Cardiac fibroblast (primary cell): ENCODE measurements around the gene ADARB1.

Experiments
- DNase-seq, 2 donors: peaks; one replicate each; pipeline versions ENCODE4 v3.0.0 to v3.0.0-alpha.2; 2010; ENCODE audit warnings: low read depth in 2 of 2
- H3K4me3 ChIP-seq, 2 donors: replicated peaks in 1 of 2; 1 replicate in 1 of 2; 2 replicates in 1 of 2; pipeline ENCODE4 v1.5.1; 2011; ENCODE audit warnings: low read depth in 2 of 2, low read length in 2 of 2, mild to moderate bottlenecking in 2 of 2, moderate library complexity in 1 of 2
- TF ChIP-seq, protein P1 (sequence below): IDR thresholded peaks from one replicate; pipeline ENCODE4 v1.5.1; 2011; ENCODE audit warnings: low read depth, mild to moderate bottlenecking, low read length, inconsistent platforms

ADARB1 gene

DNA sequence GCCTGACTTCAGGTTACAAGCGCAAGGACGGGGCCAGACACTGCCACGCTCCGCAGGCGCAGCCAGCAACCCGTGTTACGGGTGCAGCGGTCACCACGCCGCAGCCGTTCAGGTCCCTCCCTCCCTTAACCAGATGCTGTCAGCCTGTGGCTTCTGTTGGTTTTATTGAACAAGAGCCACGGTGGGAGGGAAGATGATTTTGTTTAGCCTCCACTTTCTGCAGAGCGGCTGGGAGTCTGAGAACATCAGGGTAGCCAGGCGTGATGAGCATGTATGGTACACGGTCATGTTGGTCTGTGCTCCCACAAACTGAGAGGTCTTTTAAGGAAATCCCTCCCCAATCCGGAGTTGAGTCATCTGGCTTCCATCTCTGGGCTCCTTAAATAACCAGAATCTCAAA lies 18.5 kb upstream of the ADARB1 start:
- no peak for DNase-seq
- TF ChIP-seq, protein P1, sequence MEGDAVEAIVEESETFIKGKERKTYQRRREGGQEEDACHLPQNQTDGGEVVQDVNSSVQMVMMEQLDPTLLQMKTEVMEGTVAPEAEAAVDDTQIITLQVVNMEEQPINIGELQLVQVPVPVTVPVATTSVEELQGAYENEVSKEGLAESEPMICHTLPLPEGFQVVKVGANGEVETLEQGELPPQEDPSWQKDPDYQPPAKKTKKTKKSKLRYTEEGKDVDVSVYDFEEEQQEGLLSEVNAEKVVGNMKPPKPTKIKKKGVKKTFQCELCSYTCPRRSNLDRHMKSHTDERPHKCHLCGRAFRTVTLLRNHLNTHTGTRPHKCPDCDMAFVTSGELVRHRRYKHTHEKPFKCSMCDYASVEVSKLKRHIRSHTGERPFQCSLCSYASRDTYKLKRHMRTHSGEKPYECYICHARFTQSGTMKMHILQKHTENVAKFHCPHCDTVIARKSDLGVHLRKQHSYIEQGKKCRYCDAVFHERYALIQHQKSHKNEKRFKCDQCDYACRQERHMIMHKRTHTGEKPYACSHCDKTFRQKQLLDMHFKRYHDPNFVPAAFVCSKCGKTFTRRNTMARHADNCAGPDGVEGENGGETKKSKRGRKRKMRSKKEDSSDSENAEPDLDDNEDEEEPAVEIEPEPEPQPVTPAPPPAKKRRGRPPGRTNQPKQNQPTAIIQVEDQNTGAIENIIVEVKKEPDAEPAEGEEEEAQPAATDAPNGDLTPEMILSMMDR, result no peak

DNA sequence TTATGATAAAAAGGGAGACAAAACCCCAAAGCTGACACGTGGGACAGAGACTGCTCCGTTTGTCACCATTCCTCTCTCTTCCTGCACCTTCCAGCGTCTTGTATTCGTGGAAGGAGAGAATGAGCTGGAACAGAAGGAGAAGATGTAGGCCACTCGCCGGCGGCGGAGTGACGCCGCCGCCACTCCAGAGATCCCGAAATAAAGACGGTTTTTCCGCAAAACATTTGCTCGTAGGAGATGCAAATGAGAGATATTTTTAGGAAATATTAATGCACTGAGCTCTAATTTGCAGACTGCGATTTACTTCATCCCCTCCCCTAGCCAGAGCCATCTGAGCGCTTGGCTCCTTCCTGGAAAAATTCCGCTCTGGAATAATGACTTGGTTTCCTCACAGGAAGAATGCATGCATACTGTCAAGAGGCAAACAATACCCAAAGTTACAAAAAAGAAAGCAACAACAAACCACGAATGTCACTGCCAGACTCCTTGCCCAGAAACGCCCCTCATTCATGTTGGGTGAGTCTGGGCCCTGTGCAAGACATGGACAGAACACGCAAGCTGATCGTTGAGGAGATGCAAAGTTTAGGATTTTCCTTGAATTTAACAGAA lies 18.0 kb upstream of the ADARB1 start:
- H3K4me3 ChIP-seq, result no peak overlapping the region
- TF ChIP-seq, protein P1, result no peak
- no peak for DNase-seq

More for the DNA sequence above, 18.5 kb upstream of the ADARB1 start:
- no peak overlapping the region for H3K4me3 ChIP-seq

DNA sequence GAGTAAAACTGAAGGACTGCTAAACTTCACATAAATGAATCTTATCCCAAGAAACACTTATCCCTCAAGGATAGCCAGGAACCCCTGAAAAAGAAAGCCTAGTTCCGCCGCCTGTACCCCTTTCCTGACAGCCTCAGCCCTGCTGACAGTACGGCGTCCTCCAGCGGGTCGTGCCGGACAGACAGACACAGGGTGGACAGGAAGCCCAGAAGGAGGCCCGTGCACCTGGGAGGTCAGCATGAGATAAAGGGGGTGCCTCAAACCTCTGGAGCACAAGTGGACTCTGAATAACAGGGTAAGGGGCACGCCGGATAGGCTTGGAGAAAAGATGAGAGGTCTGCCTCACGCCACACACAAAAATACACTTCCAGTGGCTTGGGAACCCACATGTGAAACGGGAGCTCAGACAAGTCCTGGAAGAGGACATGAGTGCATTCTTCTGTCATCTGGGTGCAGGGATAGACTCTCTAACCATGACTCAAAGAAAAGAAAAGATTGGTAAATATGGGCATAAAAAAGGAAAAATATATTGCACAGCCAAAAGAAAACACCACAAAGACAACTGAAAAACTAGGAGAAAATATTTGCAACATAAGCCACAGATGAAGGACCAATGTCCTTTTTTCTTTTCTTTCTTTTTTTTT lies 17.3 kb upstream of the ADARB1 start:
- TF ChIP-seq, protein P1, result no peak
- DNase-seq, result no peak
- H3K4me3 ChIP-seq, result no peak overlapping the region

DNA sequence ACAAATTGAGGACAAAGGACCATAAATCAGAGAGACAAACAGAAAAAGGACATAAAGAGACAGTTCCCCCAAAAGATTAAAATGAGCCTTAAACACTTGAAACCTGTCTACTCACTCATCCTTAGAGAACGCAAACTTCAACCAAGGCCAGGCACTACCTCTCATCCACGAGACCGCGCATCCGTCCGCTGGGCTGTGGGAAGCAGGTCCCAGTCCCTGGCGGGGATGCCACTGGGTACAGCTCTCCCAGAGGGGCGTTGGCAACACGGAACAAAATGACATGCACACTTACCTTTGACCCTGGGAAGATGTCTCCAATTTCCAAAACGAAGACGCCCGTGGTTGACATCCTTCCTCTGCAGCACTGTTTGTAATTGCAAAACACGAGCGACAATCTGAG lies 16.5 kb upstream of the ADARB1 start:
- H3K4me3 ChIP-seq, result no peak overlapping the region
- DNase-seq, result no peak
- TF ChIP-seq, protein P1, result no peak

DNA sequence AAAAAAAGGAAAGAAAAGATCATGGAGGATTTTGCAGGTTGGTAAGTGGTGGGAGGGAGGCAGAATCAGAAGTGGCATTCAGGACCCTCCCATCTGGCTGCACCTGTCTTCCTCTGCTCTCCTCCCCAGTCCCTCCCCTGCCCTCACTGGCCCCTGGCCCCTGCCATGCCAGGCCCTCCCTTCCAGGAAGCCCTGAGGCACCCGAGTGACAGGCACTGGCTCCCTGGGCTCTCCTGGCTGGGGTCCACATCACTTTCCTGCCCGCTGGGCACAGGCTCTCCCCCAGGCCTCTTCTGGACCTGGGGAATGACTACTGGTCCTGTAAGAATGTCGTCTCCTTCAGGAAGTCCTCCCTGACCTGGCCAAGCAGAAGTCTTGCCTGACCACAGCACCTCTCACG lies 15.3 kb upstream of the ADARB1 start:
- TF ChIP-seq, protein P1, result no peak
- no peak for DNase-seq

DNA sequence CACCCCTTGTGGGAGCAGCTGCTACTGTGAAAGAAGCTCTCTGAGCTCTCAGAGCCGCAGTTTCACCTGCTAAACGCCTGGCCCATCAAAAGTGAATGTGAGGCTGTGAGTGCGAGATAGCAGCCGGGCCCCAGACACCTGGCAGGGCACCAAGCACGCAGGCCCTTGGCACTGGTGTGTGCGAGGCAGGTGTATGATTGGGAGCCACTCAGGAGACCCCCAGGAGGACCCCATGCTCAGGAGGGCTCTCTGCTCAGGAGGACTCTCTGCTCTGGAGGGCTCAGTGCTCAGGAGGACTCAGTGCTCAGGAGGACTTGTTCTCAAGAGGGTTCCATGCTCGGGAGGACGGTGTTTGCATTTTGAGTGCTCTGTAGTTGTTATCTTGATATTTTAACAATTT lies 14.3 kb upstream of the ADARB1 start:
- H3K4me3 ChIP-seq, result no peak overlapping the region
- TF ChIP-seq, protein P1, result no peak
- DNase-seq, result no peak

More for the DNA sequence above, 15.3 kb upstream of the ADARB1 start:
- no peak overlapping the region for H3K4me3 ChIP-seq
